Stimulated activated CD8-positive, alpha-beta memory T cell treated with anti-CD3 and anti-CD28 coated beads, Interleukin-4, amount 100 ng/mL, for 1 hour (primary cell): ENCODE results near the gene SEC14L5.

ENCODE experiments used
- DNase-seq, 2 donors: peaks; one replicate each; pipeline ENCODE4 v3.0.0-alpha.2; 2020; ENCODE audit warnings: low read depth in 2 of 2, low spot score in 1 of 2

The SEC14L5 gene

GRCh38 chr16:4957720-4958509 is at the start of gene SEC14L5:
Gene SEC14L5 (plus strand): TSS chr16:4958330. CDS start chr16:4959324, 994 bp downstream.
- peak; percentile 66 to 74 for DNase-seq

GRCh38 chr16:4908854-4909401 is 49.2 kb upstream of the SEC14L5 start:
- DNase-seq: no peak

- DNase-seq: no peak
Measured at GRCh38 chr16:4909825-4910224, 48.3 kb upstream of the SEC14L5 start.

- DNase-seq: no peak
Measured at GRCh38 chr16:4910828-4911227, 47.3 kb upstream of the SEC14L5 start.

- no peak for DNase-seq
Measured at GRCh38 chr16:4911970-4912386, 46.2 kb upstream of the SEC14L5 start.

- DNase-seq: no peak
Measured at GRCh38 chr16:4913130-4913773, 44.9 kb upstream of the SEC14L5 start.

GRCh38 chr16:4913774-4914525 is 44.2 kb upstream of the SEC14L5 start:
- DNase-seq: no peak

- DNase-seq: no peak
Measured at GRCh38 chr16:4914528-4915225, 43.5 kb upstream of the SEC14L5 start.

- DNase-seq: no peak
Measured at GRCh38 chr16:4915226-4915761, 42.8 kb upstream of the SEC14L5 start.

- no peak for DNase-seq
Measured at GRCh38 chr16:4917117-4917516, 41.0 kb upstream of the SEC14L5 start.

GRCh38 chr16:4918781-4919251 is 39.3 kb upstream of the SEC14L5 start:
- no peak for DNase-seq

GRCh38 chr16:4920826-4921225 is 37.3 kb upstream of the SEC14L5 start:
- DNase-seq: no peak

- no peak for DNase-seq
Measured at GRCh38 chr16:4922721-4923342, 35.3 kb upstream of the SEC14L5 start.

- DNase-seq: no peak
Measured at GRCh38 chr16:4923853-4924252, 34.3 kb upstream of the SEC14L5 start.

GRCh38 chr16:4924593-4925292 is 33.4 kb upstream of the SEC14L5 start:
- DNase-seq: no peak

- DNase-seq: no peak
Measured at GRCh38 chr16:4925293-4925607, 32.9 kb upstream of the SEC14L5 start.

- DNase-seq: no peak
Measured at GRCh38 chr16:4925791-4926190, 32.3 kb upstream of the SEC14L5 start.

- DNase-seq: no peak
Measured at GRCh38 chr16:4926928-4927327, 31.2 kb upstream of the SEC14L5 start.

GRCh38 chr16:4927661-4928060 is 30.5 kb upstream of the SEC14L5 start:
- no peak for DNase-seq

GRCh38 chr16:4928227-4928626 is 29.9 kb upstream of the SEC14L5 start:
- no peak for DNase-seq
